Measurements from ENCODE around the gene CANX. TPM values are rescaled to one million over a fixed set of nuclear protein-coding genes. Genes with fewer than 3 reads are reported as not detected.

CANX gene
- total and polyA plus RNA-seq, 9 of the 15 experiments (the other 6 are each of a cell fraction or from before 2014, with no cell fraction given): 155 to 893 (median 589) TPM

- TF ChIP-seq ETS2 (tag; IDR thresholded peaks at IDR 0.05; ENCODE audit: borderline replicate concordance, poor library complexity, severe bottlenecking): no peak
- TF ChIP-seq, protein P1, sequence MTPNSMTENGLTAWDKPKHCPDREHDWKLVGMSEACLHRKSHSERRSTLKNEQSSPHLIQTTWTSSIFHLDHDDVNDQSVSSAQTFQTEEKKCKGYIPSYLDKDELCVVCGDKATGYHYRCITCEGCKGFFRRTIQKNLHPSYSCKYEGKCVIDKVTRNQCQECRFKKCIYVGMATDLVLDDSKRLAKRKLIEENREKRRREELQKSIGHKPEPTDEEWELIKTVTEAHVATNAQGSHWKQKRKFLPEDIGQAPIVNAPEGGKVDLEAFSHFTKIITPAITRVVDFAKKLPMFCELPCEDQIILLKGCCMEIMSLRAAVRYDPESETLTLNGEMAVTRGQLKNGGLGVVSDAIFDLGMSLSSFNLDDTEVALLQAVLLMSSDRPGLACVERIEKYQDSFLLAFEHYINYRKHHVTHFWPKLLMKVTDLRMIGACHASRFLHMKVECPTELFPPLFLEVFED (CRISPR knock-in tag; conservative IDR thresholded peaks at IDR 0.05): no peak
- no peak for TF ChIP-seq ATF7 (IDR thresholded peaks at IDR 0.05)
- peak; percentile 56 for TF ChIP-seq CBFA2T2 (conservative IDR thresholded peaks at IDR 0.05)
- peak; percentile 76 for TF ChIP-seq MAFG (tag; conservative IDR thresholded peaks at IDR 0.05)
- 0 out of 2 replicates have a peak, but pooled peaks have one; percentile 56 for TF ChIP-seq ETV5 (CRISPR knock-in tag; IDR thresholded peaks at IDR 0.05; ENCODE audit: low read depth)
- TF ChIP-seq SIN3B (IDR thresholded peaks at IDR 0.05; ENCODE audit: low read depth): no peak
- peak; percentile 42 for TF ChIP-seq CTBP1 (IDR thresholded peaks at IDR 0.05; ENCODE audit: borderline replicate concordance)
- TF ChIP-seq EWSR1 (IDR thresholded peaks at IDR 0.05; ENCODE audit: borderline replicate concordance, low read depth, partially characterized antibody): no peak
- peak; percentile 22; the same call in 1 of the 2 replicates for TF ChIP-seq CXXC5 (CRISPR knock-in tag; IDR thresholded peaks at IDR 0.05)
- TF ChIP-seq, protein P2, sequence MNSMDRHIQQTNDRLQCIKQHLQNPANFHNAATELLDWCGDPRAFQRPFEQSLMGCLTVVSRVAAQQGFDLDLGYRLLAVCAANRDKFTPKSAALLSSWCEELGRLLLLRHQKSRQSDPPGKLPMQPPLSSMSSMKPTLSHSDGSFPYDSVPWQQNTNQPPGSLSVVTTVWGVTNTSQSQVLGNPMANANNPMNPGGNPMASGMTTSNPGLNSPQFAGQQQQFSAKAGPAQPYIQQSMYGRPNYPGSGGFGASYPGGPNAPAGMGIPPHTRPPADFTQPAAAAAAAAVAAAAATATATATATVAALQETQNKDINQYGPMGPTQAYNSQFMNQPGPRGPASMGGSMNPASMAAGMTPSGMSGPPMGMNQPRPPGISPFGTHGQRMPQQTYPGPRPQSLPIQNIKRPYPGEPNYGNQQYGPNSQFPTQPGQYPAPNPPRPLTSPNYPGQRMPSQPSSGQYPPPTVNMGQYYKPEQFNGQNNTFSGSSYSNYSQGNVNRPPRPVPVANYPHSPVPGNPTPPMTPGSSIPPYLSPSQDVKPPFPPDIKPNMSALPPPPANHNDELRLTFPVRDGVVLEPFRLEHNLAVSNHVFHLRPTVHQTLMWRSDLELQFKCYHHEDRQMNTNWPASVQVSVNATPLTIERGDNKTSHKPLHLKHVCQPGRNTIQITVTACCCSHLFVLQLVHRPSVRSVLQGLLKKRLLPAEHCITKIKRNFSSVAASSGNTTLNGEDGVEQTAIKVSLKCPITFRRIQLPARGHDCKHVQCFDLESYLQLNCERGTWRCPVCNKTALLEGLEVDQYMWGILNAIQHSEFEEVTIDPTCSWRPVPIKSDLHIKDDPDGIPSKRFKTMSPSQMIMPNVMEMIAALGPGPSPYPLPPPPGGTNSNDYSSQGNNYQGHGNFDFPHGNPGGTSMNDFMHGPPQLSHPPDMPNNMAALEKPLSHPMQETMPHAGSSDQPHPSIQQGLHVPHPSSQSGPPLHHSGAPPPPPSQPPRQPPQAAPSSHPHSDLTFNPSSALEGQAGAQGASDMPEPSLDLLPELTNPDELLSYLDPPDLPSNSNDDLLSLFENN (IDR thresholded peaks at IDR 0.05; ENCODE audit: low read depth in 2 of 2, low read length in 2 of 2): no peak
- peak; percentile 83 for TF ChIP-seq NFE2 (IDR thresholded peaks at IDR 0.05; ENCODE audit: low read depth)
- no peak for TF ChIP-seq ZNF318 (IDR thresholded peaks at IDR 0.05; ENCODE audit: borderline replicate concordance in 1 of 2, low read depth in 1 of 2)
- TF ChIP-seq DDX20 (tag; IDR thresholded peaks at IDR 0.05; ENCODE audit: low read depth): no peak
These were observed 67.4 kb downstream of the CANX start (continued) for GRCh38 chr5:179766021-179766725.
